Measurements from ENCODE around the gene SUPT20HL2. TPM values are rescaled to one million over a fixed set of nuclear protein-coding genes. Genes with fewer than 3 reads are reported as not detected.

Gene SUPT20HL2
- total RNA-seq, 5 donors from 2014 or later (not counting 1 experiment from before 2014, with no cell fraction given) = not detected

DNA sequence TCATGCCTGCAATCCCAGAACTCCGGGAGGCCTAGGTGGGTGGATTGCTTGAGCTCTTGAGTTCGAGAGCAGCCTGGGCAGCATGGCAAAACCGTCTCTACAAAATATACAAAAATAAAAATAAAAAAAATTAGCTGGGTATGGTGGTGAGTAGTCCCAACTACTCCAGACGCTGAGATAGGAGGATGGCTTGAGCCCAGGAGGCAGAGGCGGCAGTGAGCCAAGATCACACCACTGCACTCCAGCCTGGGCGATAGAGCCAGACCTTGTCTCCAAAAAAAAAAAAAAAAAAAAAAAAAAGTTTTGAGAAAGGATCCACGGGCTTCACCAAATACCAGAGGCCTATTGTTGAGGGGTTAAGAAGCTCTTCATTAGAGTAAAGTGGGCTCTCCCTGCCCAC lies 8.0 kb downstream of the SUPT20HL2 start:
- no peak overlapping the region for H3K27ac Mint-ChIP-seq
- H3K9me3 Mint-ChIP-seq = no peaks in the 10 kb centered on the region
- H3K27me3 Mint-ChIP-seq = peaks cover 3 to 23% of the 10 kb centered on the region in 2 donors
- H3K4me3 Mint-ChIP-seq = no peak overlapping the region
- POLR2A ChIA-PET = no interaction called here
- no CpG with 5 or more reads among the region's 7 CpGs for WGBS (ENCODE audit: insufficient coverage)
- Histone ChIP-seq H3K4me3 (ENCODE audit: control insufficient read depth in 1 of 2, extremely low read depth in 1 of 2, low read length in 1 of 2) (no peak overlapping the region), H3K9me3 (no peaks in the 10 kb centered on the region), H3K36me3 (ENCODE audit: control insufficient read depth in 2 of 2, extremely low read depth in 1 of 2, insufficient read depth in 1 of 2, low read length in 1 of 2) (no peaks in the 10 kb centered on the region), H3K27me3 (replicated peaks in 1 of 2; ENCODE audit: control insufficient read depth in 2 of 2, extremely low read depth in 1 of 2, insufficient read depth in 2 of 2, low read length in 1 of 2) (peaks cover 0 to 3% of the 10 kb centered on the region in 2 experiments), H3K4me1 (ENCODE audit: control insufficient read depth in 1 of 2, extremely low read depth in 1 of 2, insufficient read depth in 2 of 2, low read length in 2 of 2) (no peaks in the 10 kb centered on the region), H3K27ac (ENCODE audit: low read length) (no peak overlapping the region)
- ATAC-seq (replicated peaks in 1 of 4) (no peak), DNase-seq (no peak)
- CTCF ChIA-PET = no interaction called here
- H3K4me1 Mint-ChIP-seq = no peaks in the 10 kb centered on the region
- no peaks in the 10 kb centered on the region for H3K36me3 Mint-ChIP-seq

DNA sequence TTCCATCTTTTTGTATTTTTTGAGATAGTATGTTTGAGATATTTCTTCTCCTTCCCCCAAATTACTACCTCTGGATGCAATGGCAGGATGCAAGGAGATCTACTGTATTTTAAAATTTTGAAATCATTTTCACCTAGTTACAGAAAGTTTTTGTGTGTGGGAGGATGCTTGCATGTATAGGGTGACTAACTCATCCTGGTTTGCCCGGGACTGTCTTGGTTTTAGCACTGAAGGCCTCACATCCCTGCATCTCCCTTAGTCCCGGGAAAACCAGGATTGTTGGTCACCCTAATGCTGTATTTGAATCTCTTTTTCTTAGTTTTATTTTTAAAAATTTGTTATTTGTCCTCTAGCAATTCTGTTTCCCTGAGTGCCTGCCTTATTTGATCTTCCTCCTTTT lies 12.1 kb downstream of the SUPT20HL2 start:
- Mint-ChIP-seq H3K4me1 (no peaks in the 10 kb centered on the region), H3K36me3 (no peaks in the 10 kb centered on the region), H3K27me3 (peaks cover 2 to 15% of the 10 kb centered on the region in 2 donors), H3K4me3 (no peak overlapping the region), H3K27ac (no peak overlapping the region), H3K9me3 (no peaks in the 10 kb centered on the region)
- DNase-seq = no peak
- H3K4me1 ChIP-seq (ENCODE audit: control insufficient read depth in 1 of 2, extremely low read depth in 1 of 2, insufficient read depth in 2 of 2, low read length in 2 of 2) = no peaks in the 10 kb centered on the region
- POLR2A ChIA-PET = no interaction called here
- no peaks in the 10 kb centered on the region for H3K9me3 ChIP-seq
- no peak for ATAC-seq (replicated peaks in 1 of 4)
- no peak overlapping the region for H3K27ac ChIP-seq (ENCODE audit: low read length)
- CTCF ChIA-PET = no interaction called here
- H3K4me3 ChIP-seq (ENCODE audit: control insufficient read depth in 1 of 2, extremely low read depth in 1 of 2, low read length in 1 of 2) = no peak overlapping the region
- H3K36me3 ChIP-seq (ENCODE audit: control insufficient read depth in 2 of 2, extremely low read depth in 1 of 2, insufficient read depth in 1 of 2, low read length in 1 of 2) = no peaks in the 10 kb centered on the region
- peaks cover 0 to 3% of the 10 kb centered on the region in 2 experiments for H3K27me3 ChIP-seq (replicated peaks in 1 of 2; ENCODE audit: control insufficient read depth in 2 of 2, extremely low read depth in 1 of 2, insufficient read depth in 2 of 2, low read length in 1 of 2)
- no CpG with 5 or more reads among the region's 2 CpGs for WGBS (ENCODE audit: insufficient coverage)

- no peaks in the 10 kb centered on the region for H3K9me3 Mint-ChIP-seq
- no CpG with 5 or more reads among the region's 1 CpG for WGBS (ENCODE audit: insufficient coverage)
- ChIA-PET POLR2A (no interaction called here), CTCF (no interaction called here)
- DNase-seq (no peak), ATAC-seq (replicated peaks in 1 of 4) (no peak)
- no peaks in the 10 kb centered on the region for H3K36me3 Mint-ChIP-seq
- H3K27ac ChIP-seq (ENCODE audit: low read length) = no peak overlapping the region
- no peak overlapping the region for H3K27ac Mint-ChIP-seq
- H3K27me3 ChIP-seq (replicated peaks in 1 of 2; ENCODE audit: control insufficient read depth in 2 of 2, extremely low read depth in 1 of 2, insufficient read depth in 2 of 2, low read length in 1 of 2) = peaks cover 0 to under 1% of the 10 kb centered on the region in 2 experiments
- no peaks in the 10 kb centered on the region for H3K9me3 ChIP-seq
- H3K4me3 Mint-ChIP-seq = no peak overlapping the region
- no peak overlapping the region for H3K4me3 ChIP-seq (ENCODE audit: control insufficient read depth in 1 of 2, extremely low read depth in 1 of 2, low read length in 1 of 2)
- H3K4me1 ChIP-seq (ENCODE audit: control insufficient read depth in 1 of 2, extremely low read depth in 1 of 2, insufficient read depth in 2 of 2, low read length in 2 of 2) = no peaks in the 10 kb centered on the region
- no peaks in the 10 kb centered on the region for H3K4me1 Mint-ChIP-seq
- H3K27me3 Mint-ChIP-seq = peaks cover 2 to 9% of the 10 kb centered on the region in 2 donors
- H3K36me3 ChIP-seq (ENCODE audit: control insufficient read depth in 2 of 2, extremely low read depth in 1 of 2, insufficient read depth in 1 of 2, low read length in 1 of 2) = no peaks in the 10 kb centered on the region
Observed at GRCh38 chrX:24301060-24301459, 12.8 kb downstream of the SUPT20HL2 start.

- no peak overlapping the region for H3K27ac Mint-ChIP-seq
- WGBS (ENCODE audit: insufficient coverage) = no CpG with 5 or more reads among the region's 3 CpGs
- no peaks in the 10 kb centered on the region for H3K9me3 ChIP-seq
- H3K27ac ChIP-seq (ENCODE audit: low read length) = no peak overlapping the region
- peaks cover 2 to 7% of the 10 kb centered on the region in 2 donors for H3K27me3 Mint-ChIP-seq
- H3K27me3 ChIP-seq (replicated peaks in 1 of 2; ENCODE audit: control insufficient read depth in 2 of 2, extremely low read depth in 1 of 2, insufficient read depth in 2 of 2, low read length in 1 of 2) = no peaks in the 10 kb centered on the region
- no peaks in the 10 kb centered on the region for H3K4me1 ChIP-seq (ENCODE audit: control insufficient read depth in 1 of 2, extremely low read depth in 1 of 2, insufficient read depth in 2 of 2, low read length in 2 of 2)
- CTCF ChIA-PET = no interaction called here
- H3K9me3 Mint-ChIP-seq = no peaks in the 10 kb centered on the region
- H3K36me3 Mint-ChIP-seq = no peaks in the 10 kb centered on the region
- H3K4me3 ChIP-seq (ENCODE audit: control insufficient read depth in 1 of 2, extremely low read depth in 1 of 2, low read length in 1 of 2) = no peak overlapping the region
- H3K4me3 Mint-ChIP-seq = no peak overlapping the region
- no peaks in the 10 kb centered on the region for H3K4me1 Mint-ChIP-seq
- H3K36me3 ChIP-seq (ENCODE audit: control insufficient read depth in 2 of 2, extremely low read depth in 1 of 2, insufficient read depth in 1 of 2, low read length in 1 of 2) = no peaks in the 10 kb centered on the region
- DNase-seq (no peak), ATAC-seq (replicated peaks in 1 of 4) (no peak)
- POLR2A ChIA-PET = interaction anchor here in 1 of 2 donors (0.6 kb wide), 1 partner anchor 11 kb away, joined by 7 read pairs; no protein-coding TSS in a partner anchor
Observed at GRCh38 chrX:24298191-24298590, 15.7 kb downstream of the SUPT20HL2 start.

DNA sequence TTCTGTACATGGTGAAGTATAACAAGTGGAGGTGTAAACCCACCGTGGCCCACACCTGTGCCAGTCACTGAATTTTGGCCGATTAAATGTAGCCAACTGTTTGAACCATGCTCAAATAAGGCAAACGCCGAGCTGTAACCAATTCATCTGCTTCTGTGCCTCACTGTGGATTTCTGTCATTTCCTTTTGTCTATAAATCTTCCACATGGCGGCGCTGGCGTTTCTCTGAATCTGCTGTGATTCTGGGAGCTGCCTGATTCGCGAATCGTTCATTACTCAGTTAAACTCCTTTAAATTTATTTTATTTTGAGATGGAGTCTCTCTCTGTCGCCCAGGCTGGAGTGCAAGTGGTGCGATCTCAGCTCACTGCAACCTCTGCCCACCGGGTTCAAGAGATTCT lies 19.2 kb downstream of the SUPT20HL2 start:
- Histone ChIP-seq H3K27ac (ENCODE audit: low read length) (no peak overlapping the region), H3K9me3 (no peaks in the 10 kb centered on the region), H3K36me3 (ENCODE audit: control insufficient read depth in 2 of 2, extremely low read depth in 1 of 2, insufficient read depth in 1 of 2, low read length in 1 of 2) (no peaks in the 10 kb centered on the region), H3K4me3 (ENCODE audit: control insufficient read depth in 1 of 2, extremely low read depth in 1 of 2, low read length in 1 of 2) (no peak overlapping the region), H3K4me1 (ENCODE audit: control insufficient read depth in 1 of 2, extremely low read depth in 1 of 2, insufficient read depth in 2 of 2, low read length in 2 of 2) (no peaks in the 10 kb centered on the region), H3K27me3 (replicated peaks in 1 of 2; ENCODE audit: control insufficient read depth in 2 of 2, extremely low read depth in 1 of 2, insufficient read depth in 2 of 2, low read length in 1 of 2) (no peaks in the 10 kb centered on the region)
- CTCF ChIA-PET = interaction anchor here (0.6 to 0.7 kb wide), 2 partner anchors 23 to 48 kb away, joined by 3 read pairs; no protein-coding TSS in a partner anchor
- no peaks in the 10 kb centered on the region for H3K4me1 Mint-ChIP-seq
- DNase-seq (peak in 4 of 35 experiments; percentile 0 to 4 (median 2)), ATAC-seq (replicated peaks in 1 of 4) (no peak)
- H3K9me3 Mint-ChIP-seq = no peaks in the 10 kb centered on the region
- no peak overlapping the region for H3K4me3 Mint-ChIP-seq
- POLR2A ChIA-PET = no interaction called here
- WGBS (ENCODE audit: insufficient coverage) = 31% methylated on average over 2 of the region's 13 CpGs
- no peaks in the 10 kb centered on the region for H3K36me3 Mint-ChIP-seq
- no peak overlapping the region for H3K27ac Mint-ChIP-seq
- H3K27me3 Mint-ChIP-seq = peaks cover 2 to 8% of the 10 kb centered on the region in 2 donors

DNA sequence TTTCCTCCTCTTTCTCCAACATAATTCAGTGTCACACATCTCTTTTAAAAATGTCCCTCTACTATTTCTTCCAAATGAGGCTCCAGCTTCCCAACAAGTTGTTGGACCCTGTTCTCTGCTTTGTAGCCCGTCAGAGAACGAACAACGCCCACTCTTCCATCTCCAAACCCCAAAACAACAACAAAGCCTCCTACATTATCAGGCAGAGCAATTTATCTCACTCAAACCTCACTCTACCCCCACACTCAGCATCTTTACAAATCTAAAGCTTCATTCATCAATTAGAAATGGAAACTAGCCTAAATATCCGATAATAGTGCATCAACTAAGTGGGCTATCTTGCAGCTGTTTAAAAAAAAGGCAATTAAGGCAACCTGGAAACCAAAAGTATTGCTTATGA lies 20.5 kb downstream of the SUPT20HL2 start:
- ChIA-PET CTCF (interaction anchor here (0.5 to 0.6 kb wide), 2 partner anchors 340 to 454 kb away, joined by 3 read pairs; no protein-coding TSS in a partner anchor), POLR2A (interaction anchor here in 1 of 2 donors (0.6 kb wide), 1 partner anchor 259 kb away, joined by 4 read pairs; no protein-coding TSS in a partner anchor)
- no peak for ATAC-seq (replicated peaks in 1 of 4)
- no peaks in the 10 kb centered on the region for H3K9me3 Mint-ChIP-seq
- Histone ChIP-seq H3K27ac (ENCODE audit: low read length) (no peak overlapping the region), H3K4me3 (ENCODE audit: control insufficient read depth in 1 of 2, extremely low read depth in 1 of 2, low read length in 1 of 2) (no peak overlapping the region), H3K9me3 (no peaks in the 10 kb centered on the region), H3K4me1 (ENCODE audit: control insufficient read depth in 1 of 2, extremely low read depth in 1 of 2, insufficient read depth in 2 of 2, low read length in 2 of 2) (no peaks in the 10 kb centered on the region), H3K27me3 (replicated peaks in 1 of 2; ENCODE audit: control insufficient read depth in 2 of 2, extremely low read depth in 1 of 2, insufficient read depth in 2 of 2, low read length in 1 of 2) (no peaks in the 10 kb centered on the region), H3K36me3 (ENCODE audit: control insufficient read depth in 2 of 2, extremely low read depth in 1 of 2, insufficient read depth in 1 of 2, low read length in 1 of 2) (no peaks in the 10 kb centered on the region)
- 64% methylated on average over 3 of the region's 4 CpGs for WGBS (ENCODE audit: insufficient coverage)
- peaks cover under 1 to 12% of the 10 kb centered on the region in 2 donors for H3K27me3 Mint-ChIP-seq
- H3K4me1 Mint-ChIP-seq = no peaks in the 10 kb centered on the region
- no peak overlapping the region for H3K27ac Mint-ChIP-seq
- no peaks in the 10 kb centered on the region for H3K36me3 Mint-ChIP-seq
- no peak for DNase-seq
- no peak overlapping the region for H3K4me3 Mint-ChIP-seq

DNA sequence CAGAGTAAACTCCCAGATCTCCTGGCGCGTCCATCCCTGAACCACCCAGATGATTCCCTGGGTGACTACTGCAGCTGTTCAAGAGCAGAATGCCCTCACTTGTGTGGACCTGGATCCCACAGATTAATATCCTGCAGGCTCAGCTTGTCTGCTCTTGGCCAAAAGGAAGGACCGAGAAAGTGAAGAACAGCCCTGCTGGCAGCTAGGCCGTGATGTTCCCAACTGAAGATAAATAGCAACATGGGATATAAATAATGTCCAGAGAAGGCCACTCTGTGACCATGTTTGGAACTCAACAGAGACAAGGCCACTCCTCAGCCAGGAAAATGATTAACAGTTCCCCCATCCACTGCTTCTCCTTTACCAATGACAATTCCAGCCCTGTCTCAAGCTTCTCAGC lies 21.5 kb downstream of the SUPT20HL2 start:
- no peak overlapping the region for H3K4me3 ChIP-seq (ENCODE audit: control insufficient read depth in 1 of 2, extremely low read depth in 1 of 2, low read length in 1 of 2)
- H3K27ac Mint-ChIP-seq = no peak overlapping the region
- no peaks in the 10 kb centered on the region for H3K36me3 ChIP-seq (ENCODE audit: control insufficient read depth in 2 of 2, extremely low read depth in 1 of 2, insufficient read depth in 1 of 2, low read length in 1 of 2)
- no peaks in the 10 kb centered on the region for H3K4me1 ChIP-seq (ENCODE audit: control insufficient read depth in 1 of 2, extremely low read depth in 1 of 2, insufficient read depth in 2 of 2, low read length in 2 of 2)
- no peak for DNase-seq
- H3K27ac ChIP-seq (ENCODE audit: low read length) = no peak overlapping the region
- ATAC-seq (replicated peaks in 1 of 4) = no peak
- H3K4me1 Mint-ChIP-seq = no peaks in the 10 kb centered on the region
- H3K36me3 Mint-ChIP-seq = no peaks in the 10 kb centered on the region
- no peaks in the 10 kb centered on the region for H3K9me3 Mint-ChIP-seq
- WGBS (ENCODE audit: insufficient coverage) = 100% methylated on average over 2 of the region's 4 CpGs
- POLR2A ChIA-PET = no interaction called here
- H3K27me3 ChIP-seq (replicated peaks in 1 of 2; ENCODE audit: control insufficient read depth in 2 of 2, extremely low read depth in 1 of 2, insufficient read depth in 2 of 2, low read length in 1 of 2) = no peaks in the 10 kb centered on the region
- CTCF ChIA-PET = no interaction called here
- H3K27me3 Mint-ChIP-seq = peaks cover 0 to 12% of the 10 kb centered on the region in 2 donors
- no peaks in the 10 kb centered on the region for H3K9me3 ChIP-seq
- H3K4me3 Mint-ChIP-seq = no peak overlapping the region

All from T-cell (primary cell).